NCI-H82 treated with DMSO at 0.1 percent for 48 hours (cell line): ENCODE data around the gene PMPCB.

ENCODE experiments used
- DNase-seq: peaks from one replicate; lab custom pipeline; 2025; ENCODE audit not compliant: unreplicated experiment; lab: John Stamatoyannopoulos, UW

PMPCB gene

GRCh38 chr7:103317009-103317408 is 19.8 kb downstream of the PMPCB start:
- no peak for DNase-seq

GRCh38 chr7:103325744-103326143 is 28.5 kb downstream of the PMPCB start:
- DNase-seq: no peak

GRCh38 chr7:103336761-103337160 is 39.5 kb downstream of the PMPCB start:
- DNase-seq: no peak

GRCh38 chr7:103338864-103339263 is 41.6 kb downstream of the PMPCB start:
- DNase-seq: no peak

GRCh38 chr7:103341466-103341865 is 44.2 kb downstream of the PMPCB start:
- DNase-seq: no peak

GRCh38 chr7:103343332-103343731 is 46.1 kb downstream of the PMPCB start:
- no peak for DNase-seq

- DNase-seq: no peak
These were observed 46.7 kb downstream of the PMPCB start for GRCh38 chr7:103343758-103344452.

GRCh38 chr7:103344453-103345149 is 47.4 kb downstream of the PMPCB start, which contains the start of gene DNAJC2:
DNAJC2 (minus strand) TSS chr7:103344767; CDS start chr7:103344622, 145 bp downstream.
- peak; percentile 90 for DNase-seq

- no peak for DNase-seq
These were observed 49.2 kb downstream of the PMPCB start for GRCh38 chr7:103346396-103346795.

- peak; percentile 75 for DNase-seq
These were observed 50.5 kb downstream of the PMPCB start, which contains the start of gene PSMC2 for GRCh38 chr7:103347507-103348267. PSMC2 (plus strand) TSS chr7:103347643; CDS start chr7:103347712, 69 bp downstream.

- DNase-seq: no peak
These were observed 51.2 kb downstream of the PMPCB start for GRCh38 chr7:103348452-103348851.

GRCh38 chr7:103348959-103349358 is 51.7 kb downstream of the PMPCB start:
- no peak for DNase-seq

GRCh38 chr7:103349805-103350204 is 52.6 kb downstream of the PMPCB start:
- no peak for DNase-seq
